ENCODE measurements around the gene ATP10A.

ATP10A gene

GRCh38 chr15:25713736-25714537, 149.2 kb downstream of the ATP10A start:
- no peak for DNase-seq

- no peak for DNase-seq
These were observed 150.2 kb downstream of the ATP10A start for GRCh38 chr15:25712961-25713355.

- no peak for DNase-seq
These were observed 150.8 kb downstream of the ATP10A start for GRCh38 chr15:25712192-25712960.

- no peak for DNase-seq
These were observed 151.4 kb downstream of the ATP10A start for GRCh38 chr15:25711691-25712090.

- DNase-seq = no peak
These were observed 152.0 kb downstream of the ATP10A start for GRCh38 chr15:25711164-25711563.

- DNase-seq = no peak
These were observed 152.9 kb downstream of the ATP10A start for GRCh38 chr15:25710184-25710583.

GRCh38 chr15:25709437-25710159, 153.5 kb downstream of the ATP10A start:
- DNase-seq = no peak

- no peak for DNase-seq
These were observed 154.7 kb downstream of the ATP10A start for GRCh38 chr15:25708391-25708790.

GRCh38 chr15:25707656-25708365, 155.3 kb downstream of the ATP10A start:
- no peak for DNase-seq

- DNase-seq = no peak
These were observed 156.8 kb downstream of the ATP10A start for GRCh38 chr15:25706176-25706955.

GRCh38 chr15:25705433-25706115, 157.6 kb downstream of the ATP10A start:
- DNase-seq = no peak

GRCh38 chr15:25703726-25704125, 159.4 kb downstream of the ATP10A start:
- DNase-seq = no peak

- DNase-seq = no peak
These were observed 161.2 kb downstream of the ATP10A start for GRCh38 chr15:25701721-25702465.

- DNase-seq = no peak
These were observed 162.2 kb downstream of the ATP10A start for GRCh38 chr15:25700916-25701315.

- DNase-seq = no peak
These were observed 165.5 kb downstream of the ATP10A start for GRCh38 chr15:25697586-25697985.

- DNase-seq = no peak
These were observed 167.0 kb downstream of the ATP10A start for GRCh38 chr15:25695875-25696760.

- DNase-seq = no peak
These were observed 168.3 kb downstream of the ATP10A start for GRCh38 chr15:25694823-25695312.

- DNase-seq = no peak
These were observed 168.9 kb downstream of the ATP10A start for GRCh38 chr15:25694239-25694584.
